Cardiac muscle cell (in vitro differentiated cells and primary cell): Measurements from ENCODE around the gene ASIC4. TPM values are rescaled to one million over a fixed set of nuclear protein-coding genes. Genes with fewer than 3 reads are reported as not detected.
A peak's percentile ranks its signal among the peaks of the same experiment; 100 is the strongest.

Source experiments
- DNase-seq, 2 donors: peaks; one replicate each; pipeline versions ENCODE4 v3.0.0 to v3.0.0-alpha.2; 2010 to 2017; ENCODE audit warnings: low read depth in 1 of 2, low spot score in 1 of 2
- H3K27ac ChIP-seq: fragments of 200-600 bp; sonication (generic); 2 replicates; pipeline ENCODE4 v1.5.1; 2016
- H3K27me3 ChIP-seq: fragments of 200-600 bp; sonication (generic); 2 replicates; pipeline ENCODE4 v1.6.0; 2016; ENCODE audit warnings: control low read depth
- H3K36me3 ChIP-seq: fragments of 200-600 bp; sonication (generic); 2 replicates; pipeline ENCODE4 v1.5.1; 2016; ENCODE audit warnings: control low read depth
- H3K4me1 ChIP-seq: fragments of 200-600 bp; sonication (generic); 2 replicates; pipeline ENCODE4 v1.8.1; 2017; ENCODE audit warnings: low read depth, mild to moderate bottlenecking, mixed run types
- H3K4me3 ChIP-seq: fragments of 200-600 bp; sonication (generic); 2 replicates; pipeline ENCODE4 v1.5.1; 2016; ENCODE audit warnings: mild to moderate bottlenecking
- H3K9me3 ChIP-seq: fragments of 200-600 bp; sonication (generic); 2 replicates; pipeline ENCODE4 v1.5.1; 2017; ENCODE audit warnings: low read depth, mild to moderate bottlenecking, control low read depth
- CTCF ChIP-seq: IDR thresholded peaks from 2 replicates; pipeline ENCODE4 v1.5.1; 2012; ENCODE audit warnings: low read depth, mild to moderate bottlenecking, low read length
- polyA plus RNA-seq: library from polyadenylated mRNA; unstranded; fragments of >200 nt; fragmentation: Nextera tagmentation; extraction: Ambion mirVana; gene quantifications from 2 replicates; pipeline ENCODE4 v1.2.1, GENCODE V29; 2016
- total RNA-seq: library from RNA; depleted of rRNA; stranded (reverse); fragments of >200 nt; gene quantifications from 2 replicates; pipeline ENCODE4 v1.2.3, GENCODE V29; 2016

ASIC4 gene
- total and polyA plus RNA-seq, 2 experiments from 2014 or later = 3.3 to 9.5 TPM

- peak; percentile 70 to 84 for DNase-seq
- H3K27ac ChIP-seq = peak overlapping the region; percentile 86
- no peak overlapping the region for H3K4me3 ChIP-seq
- TF ChIP-seq CTCF = no peak
- H3K27me3 ChIP-seq = no peaks in the 10 kb centered on the region
- H3K36me3 ChIP-seq = no peaks in the 10 kb centered on the region
- H3K4me1 ChIP-seq = peaks cover 72% of the 10 kb centered on the region
- H3K9me3 ChIP-seq = no peaks in the 10 kb centered on the region
Observed at GRCh38 chr2:219525533-219526232, 11.4 kb downstream of the ASIC4 start.

GRCh38 chr2:219526320-219527075 lies 12.2 kb downstream of the ASIC4 start:
- no peaks in the 10 kb centered on the region for H3K9me3 ChIP-seq
- H3K36me3 ChIP-seq = no peaks in the 10 kb centered on the region
- H3K27ac ChIP-seq = peak overlapping the region; percentile 86
- no peak for DNase-seq
- H3K4me1 ChIP-seq = peaks cover 64% of the 10 kb centered on the region
- no peak overlapping the region for H3K4me3 ChIP-seq
- no peak for TF ChIP-seq CTCF
- no peaks in the 10 kb centered on the region for H3K27me3 ChIP-seq

- Histone ChIP-seq H3K9me3 (no peaks in the 10 kb centered on the region), H3K27ac (peak overlapping the region; percentile 86), H3K4me1 (peaks cover 59% of the 10 kb centered on the region), H3K36me3 (no peaks in the 10 kb centered on the region), H3K27me3 (no peaks in the 10 kb centered on the region), H3K4me3 (no peak overlapping the region)
- peak in 1 of 2 donors; percentile 67 for DNase-seq
- no peak for TF ChIP-seq CTCF
Observed at GRCh38 chr2:219527076-219527394, 12.8 kb downstream of the ASIC4 start.

GRCh38 chr2:219527472-219527871 lies 13.2 kb downstream of the ASIC4 start:
- TF ChIP-seq CTCF = no peak

GRCh38 chr2:219530048-219530963 lies 16.0 kb downstream of the ASIC4 start:
- H3K9me3 ChIP-seq = no peaks in the 10 kb centered on the region
- peak; percentile 88 to 92 for DNase-seq
- peak; percentile 97 for TF ChIP-seq CTCF
- peaks cover 34% of the 10 kb centered on the region for H3K4me1 ChIP-seq
- no peaks in the 10 kb centered on the region for H3K36me3 ChIP-seq
- no peaks in the 10 kb centered on the region for H3K27me3 ChIP-seq
- H3K4me3 ChIP-seq = no peak overlapping the region
- H3K27ac ChIP-seq = no peak overlapping the region

More at GRCh38 chr2:219527472-219527871, 13.2 kb downstream of the ASIC4 start:
- peak overlapping the region; percentile 86 for H3K27ac ChIP-seq
- DNase-seq = no peak
- no peaks in the 10 kb centered on the region for H3K36me3 ChIP-seq
- no peak overlapping the region for H3K4me3 ChIP-seq
- H3K27me3 ChIP-seq = no peaks in the 10 kb centered on the region
- peaks cover 54% of the 10 kb centered on the region for H3K4me1 ChIP-seq
- no peaks in the 10 kb centered on the region for H3K9me3 ChIP-seq
